ENCODE data around the gene COL5A2.

DNA sequence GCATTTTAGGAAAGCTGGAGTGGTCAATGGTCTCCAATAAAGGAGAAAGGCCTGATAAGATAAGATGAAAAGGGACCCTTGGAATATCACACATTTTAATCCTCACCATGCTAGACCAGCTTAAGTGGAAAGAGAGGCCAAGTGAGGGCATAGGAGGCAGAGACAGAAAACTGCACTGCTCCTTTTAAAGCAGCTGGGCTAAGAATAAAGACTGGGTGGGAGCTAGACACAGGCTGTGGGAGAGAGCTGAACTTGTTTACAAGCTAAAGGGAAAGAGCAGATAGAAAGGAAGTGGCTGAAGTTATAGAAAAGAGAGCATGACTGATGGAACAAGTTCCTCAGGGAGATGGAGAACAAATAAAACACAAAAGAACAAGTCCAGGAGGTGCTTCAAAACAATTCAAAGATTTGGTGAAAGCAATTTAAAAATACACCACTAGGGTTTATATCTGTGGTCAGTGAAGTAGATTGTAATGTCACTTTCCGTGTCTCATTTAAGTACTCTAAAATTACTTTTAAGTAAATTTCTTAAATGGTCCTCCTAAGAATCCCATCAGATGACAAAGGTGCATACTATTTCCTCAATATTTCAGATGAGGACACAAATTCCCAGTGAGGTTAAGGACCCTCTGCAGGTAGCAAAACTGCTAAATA is 7.5 kb downstream of the COL5A2 start:
- TF ChIP-seq, protein P1, sequence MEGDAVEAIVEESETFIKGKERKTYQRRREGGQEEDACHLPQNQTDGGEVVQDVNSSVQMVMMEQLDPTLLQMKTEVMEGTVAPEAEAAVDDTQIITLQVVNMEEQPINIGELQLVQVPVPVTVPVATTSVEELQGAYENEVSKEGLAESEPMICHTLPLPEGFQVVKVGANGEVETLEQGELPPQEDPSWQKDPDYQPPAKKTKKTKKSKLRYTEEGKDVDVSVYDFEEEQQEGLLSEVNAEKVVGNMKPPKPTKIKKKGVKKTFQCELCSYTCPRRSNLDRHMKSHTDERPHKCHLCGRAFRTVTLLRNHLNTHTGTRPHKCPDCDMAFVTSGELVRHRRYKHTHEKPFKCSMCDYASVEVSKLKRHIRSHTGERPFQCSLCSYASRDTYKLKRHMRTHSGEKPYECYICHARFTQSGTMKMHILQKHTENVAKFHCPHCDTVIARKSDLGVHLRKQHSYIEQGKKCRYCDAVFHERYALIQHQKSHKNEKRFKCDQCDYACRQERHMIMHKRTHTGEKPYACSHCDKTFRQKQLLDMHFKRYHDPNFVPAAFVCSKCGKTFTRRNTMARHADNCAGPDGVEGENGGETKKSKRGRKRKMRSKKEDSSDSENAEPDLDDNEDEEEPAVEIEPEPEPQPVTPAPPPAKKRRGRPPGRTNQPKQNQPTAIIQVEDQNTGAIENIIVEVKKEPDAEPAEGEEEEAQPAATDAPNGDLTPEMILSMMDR (IDR thresholded peaks at IDR 0.05; ENCODE audit: low read depth, low read length, missing input control): no peak
- TF ChIP-seq JUND (IDR thresholded peaks at IDR 0.05) (no peak), YY1 (IDR thresholded peaks at IDR 0.05) (no peak), SP1 (IDR thresholded peaks at IDR 0.05) (no peak)
